T-cell (primary cell): Measurements from ENCODE around the gene COL8A1. TPM values are rescaled to one million over a fixed set of nuclear protein-coding genes. Genes with fewer than 3 reads are reported as not detected.

Experiments used
- ATAC-seq, 4 experiments: fragments of 200-7000 bp in 3 of 4; fragments of 150-1000 bp in 1 of 4; cut with Tn5 transposase; replicated peaks in 1 of 4; 1 replicate in 3 of 4; 2 replicates in 1 of 4; pipeline ENCODE4 v1.10.0; 2021; ENCODE audit warnings: moderate library complexity in 3 of 4, mild to moderate bottlenecking in 2 of 4, moderate number of reproducible peaks in 1 of 4
- CTCF ChIA-PET, 2 donors: fragments of 300-600 bp; sonication (Branson Sonifier 250); formaldehyde crosslinking; loops; one replicate each; lab custom pipeline; 2022; ENCODE audit warnings: antibody characterized with exemption in 2 of 2; lab: Charles Lee
- POLR2A ChIA-PET, 2 donors: fragments of 300-600 bp; sonication (Branson Sonifier 250); formaldehyde crosslinking; loops; one replicate each; lab custom pipeline; 2022; ENCODE audit warnings: antibody characterized with exemption in 2 of 2; lab: Charles Lee
- DNase-seq, 35 experiments: peaks; one replicate each; pipeline versions ENCODE4 v3.0.0 to v3.0.0-alpha.2; 2013 to 2023
- H3K27ac ChIP-seq: one replicate; pipeline ENCODE4 v1.5.1; 2013; ENCODE audit warnings: low read length
- H3K27me3 ChIP-seq, 2 experiments: replicated peaks in 1 of 2; 1 replicate in 1 of 2; 2 replicates in 1 of 2; pipeline versions ENCODE4 v1.6.1 to v1.7.0; 2013; ENCODE audit warnings: low read length in 1 of 2, mixed read lengths in 1 of 2; ENCODE audit not compliant: control insufficient read depth in 2 of 2, insufficient read depth in 2 of 2; ENCODE audit errors: extremely low read depth in 1 of 2
- H3K36me3 ChIP-seq, 2 donors: 1 replicate in 1 of 2; 2 replicates in 1 of 2; pipeline versions ENCODE4 v1.6.1 to v1.7.0; 2013; ENCODE audit warnings: low read length in 1 of 2; ENCODE audit not compliant: control insufficient read depth in 2 of 2, insufficient read depth in 1 of 2; ENCODE audit errors: extremely low read depth in 1 of 2
- H3K4me1 ChIP-seq, 2 experiments: 1 replicate in 1 of 2; 2 replicates in 1 of 2; pipeline versions ENCODE4 v1.6.1 to v1.7.0; 2013; ENCODE audit warnings: low read length in 2 of 2, mixed read lengths in 1 of 2; ENCODE audit not compliant: insufficient read depth in 2 of 2, control insufficient read depth in 1 of 2; ENCODE audit errors: extremely low read depth in 1 of 2
- H3K4me3 ChIP-seq, 2 donors: 1 replicate in 1 of 2; 2 replicates in 1 of 2; pipeline versions ENCODE4 v1.5.1 to v1.7.0; 2013; ENCODE audit warnings: mild to moderate bottlenecking in 2 of 2, low read length in 1 of 2, moderate library complexity in 1 of 2; ENCODE audit not compliant: control insufficient read depth in 1 of 2; ENCODE audit errors: extremely low read depth in 1 of 2
- H3K9me3 ChIP-seq: 2 replicates; pipeline ENCODE4 v1.7.0; 2013
- H3K27ac Mint-ChIP-seq, 2 donors: one replicate each; pipeline ENCODE4 v1.8.0; 2020 to 2021; ENCODE audit warnings: mild to moderate bottlenecking in 2 of 2, mixed read lengths in 2 of 2
- H3K27me3 Mint-ChIP-seq, 2 donors: one replicate each; pipeline ENCODE4 v1.8.0; 2021 to 2022; ENCODE audit warnings: mixed read lengths in 2 of 2
- H3K36me3 Mint-ChIP-seq: one replicate; pipeline ENCODE4 v1.8.0; 2021; ENCODE audit warnings: mixed read lengths
- H3K4me1 Mint-ChIP-seq, 3 donors: one replicate each; pipeline ENCODE4 v1.8.0; 2020 to 2022; ENCODE audit warnings: mixed read lengths in 3 of 3, mild to moderate bottlenecking in 1 of 3
- H3K4me3 Mint-ChIP-seq, 3 donors: one replicate each; pipeline ENCODE4 v1.8.0; 2020 to 2022; ENCODE audit warnings: mild to moderate bottlenecking in 3 of 3, mixed read lengths in 3 of 3, moderate library complexity in 3 of 3
- H3K9me3 Mint-ChIP-seq, 3 donors: one replicate each; pipeline ENCODE4 v1.8.0; 2020 to 2022; ENCODE audit warnings: mixed read lengths in 3 of 3
- WGBS: methylation state at CpG from one replicate; pipeline ENCODE4 v1.1.5; 2013; ENCODE audit warnings: missing lambda C conversion rate; ENCODE audit not compliant: insufficient coverage; 5-methylcytosine and 5-hydroxymethylcytosine counted together
- total RNA-seq, 35 experiments: library from RNA in 6 of 35; stranded (reverse) in 6 of 35; fragments of 120-200 nt in 1 of 35; gene quantifications; one replicate each; pipeline versions ENCODE4 v1.2.1 to v1.2.4 and lab custom pipeline; 2013 to 2026

The COL8A1 gene
- total RNA-seq, 5 donors from 2014 or later (not counting 1 experiment from before 2014, with no cell fraction given) = 0.12 to 0.36 (median 0.15) TPM

DNA sequence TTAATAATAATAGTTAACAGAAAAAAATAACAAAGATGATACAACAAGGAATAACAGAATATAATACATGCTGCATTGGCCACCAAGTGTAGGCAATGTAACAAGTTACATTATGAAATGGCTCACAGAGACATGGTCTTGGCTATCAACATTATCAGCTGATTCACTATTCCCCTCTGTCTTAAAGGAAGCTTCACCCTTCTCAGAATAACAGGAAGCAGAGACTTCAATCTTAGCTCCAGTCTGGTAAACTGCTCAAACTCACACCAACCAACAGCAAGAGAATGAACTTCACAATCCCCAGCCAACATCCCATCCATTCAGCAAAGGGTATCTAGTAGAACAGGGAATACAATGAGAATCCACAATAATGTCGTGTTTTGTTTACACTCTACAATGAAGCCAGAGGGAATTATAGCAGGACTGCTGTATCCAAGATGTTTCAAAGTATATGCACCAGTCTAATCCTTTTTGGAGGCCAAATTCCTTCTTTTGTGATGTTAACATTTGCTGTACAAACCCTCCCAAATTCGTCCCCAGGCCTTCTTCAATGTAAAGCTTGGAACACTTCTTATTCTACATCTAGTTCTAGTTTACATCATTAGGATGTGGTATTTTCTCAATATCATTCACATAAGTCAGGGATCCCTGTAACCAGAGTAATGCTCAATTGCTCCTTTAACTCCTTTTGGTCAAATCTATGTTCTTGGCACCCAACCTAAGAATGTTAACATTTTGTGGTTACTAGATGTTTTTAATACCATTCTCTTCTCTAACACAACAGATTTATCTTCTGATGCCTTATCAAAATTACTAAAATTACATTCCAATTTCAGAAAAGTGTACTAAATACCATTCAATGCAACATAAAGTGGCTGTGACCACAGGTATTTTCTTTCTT is 126.9 kb downstream of the COL8A1 start:
- Mint-ChIP-seq H3K36me3 (no peaks in the 10 kb centered on the region), H3K4me1 (no peaks in the 10 kb centered on the region), H3K27ac (no peak overlapping the region), H3K27me3 (peaks cover 6 to 8% of the 10 kb centered on the region in 2 donors), H3K4me3 (no peak overlapping the region), H3K9me3 (no peaks in the 10 kb centered on the region)
- no peaks in the 10 kb centered on the region for H3K27me3 ChIP-seq
- CTCF ChIA-PET = interaction anchor here in 1 of 2 donors (1.1 kb wide), 1 partner anchor 266 kb away, joined by 3 read pairs; no protein-coding TSS in a partner anchor
- no CpG with 5 or more reads among the region's 2 CpGs for WGBS
- H3K4me3 ChIP-seq = no peak overlapping the region
- POLR2A ChIA-PET = no interaction called here
- no peaks in the 10 kb centered on the region for H3K9me3 ChIP-seq
- DNase-seq (no peak), ATAC-seq (no peak)
- H3K27ac ChIP-seq = no peak overlapping the region
- no peaks in the 10 kb centered on the region for H3K4me1 ChIP-seq
- H3K36me3 ChIP-seq = no peaks in the 10 kb centered on the region

DNA sequence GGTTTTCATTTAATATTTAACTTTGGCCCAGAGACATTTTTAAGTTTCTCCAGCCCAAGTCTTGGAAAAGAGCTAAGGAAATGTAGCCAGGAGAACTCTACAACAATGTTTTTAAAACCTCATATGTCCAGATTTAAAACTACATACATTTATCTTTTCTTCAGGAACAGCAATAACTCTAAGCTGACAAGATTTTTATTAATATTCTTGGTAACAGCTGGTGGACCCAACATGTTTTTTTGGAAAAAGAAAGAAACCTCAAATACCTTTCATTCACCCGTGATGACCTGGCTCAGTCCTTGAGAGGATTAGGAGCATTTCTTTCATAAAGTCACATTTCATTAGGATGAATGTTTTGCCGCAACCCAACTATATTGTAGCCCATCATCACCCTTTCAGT is 128.9 kb downstream of the COL8A1 start:
- H3K27ac Mint-ChIP-seq = no peak overlapping the region
- no peak for DNase-seq
- POLR2A ChIA-PET = interaction anchor here in 1 of 2 donors (0.5 kb wide), 1 partner anchor 11 kb away, joined by 5 read pairs; no protein-coding TSS in a partner anchor
- H3K4me1 Mint-ChIP-seq = no peaks in the 10 kb centered on the region
- no peaks in the 10 kb centered on the region for H3K9me3 Mint-ChIP-seq
- no peaks in the 10 kb centered on the region for H3K36me3 Mint-ChIP-seq
- CTCF ChIA-PET = no interaction called here
- no peak overlapping the region for H3K27ac ChIP-seq
- WGBS = no CpG with 5 or more reads among the region's 2 CpGs
- H3K27me3 ChIP-seq = no peaks in the 10 kb centered on the region
- no peak for ATAC-seq
- no peaks in the 10 kb centered on the region for H3K36me3 ChIP-seq
- no peak overlapping the region for H3K4me3 ChIP-seq
- H3K9me3 ChIP-seq = no peaks in the 10 kb centered on the region
- no peaks in the 10 kb centered on the region for H3K4me1 ChIP-seq
- peaks cover 3 to 4% of the 10 kb centered on the region in 2 donors for H3K27me3 Mint-ChIP-seq
- no peak overlapping the region for H3K4me3 Mint-ChIP-seq

DNA sequence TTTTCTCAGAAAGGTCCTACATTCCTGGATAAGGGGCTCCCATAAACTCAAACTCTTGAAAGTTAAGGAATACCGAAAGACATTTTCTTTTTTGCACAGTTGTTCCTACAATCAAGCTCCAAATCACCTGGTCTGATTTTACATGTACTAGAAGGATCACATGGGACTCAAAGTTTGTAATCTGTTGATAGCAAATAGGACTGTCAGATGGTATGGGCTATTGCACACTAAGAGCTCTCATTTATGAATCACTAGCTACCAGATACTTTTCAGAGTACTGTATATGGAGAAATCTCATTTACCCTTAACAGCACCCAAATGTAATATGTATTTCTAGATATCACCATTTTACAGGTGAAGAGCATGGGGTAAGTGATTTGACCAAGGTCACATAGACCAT is 129.7 kb downstream of the COL8A1 start:
- no peak overlapping the region for H3K27ac ChIP-seq
- H3K9me3 ChIP-seq = no peaks in the 10 kb centered on the region
- no peaks in the 10 kb centered on the region for H3K36me3 ChIP-seq
- no CpG with 5 or more reads among the region's 1 CpG for WGBS
- Mint-ChIP-seq H3K4me1 (no peaks in the 10 kb centered on the region), H3K4me3 (no peak overlapping the region), H3K27ac (no peak overlapping the region), H3K27me3 (no peaks in the 10 kb centered on the region), H3K36me3 (no peaks in the 10 kb centered on the region), H3K9me3 (no peaks in the 10 kb centered on the region)
- no peak for ATAC-seq
- H3K4me1 ChIP-seq = no peaks in the 10 kb centered on the region
- no peaks in the 10 kb centered on the region for H3K27me3 ChIP-seq
- DNase-seq = no peak
- CTCF ChIA-PET = interaction anchor here in 1 of 2 donors (0.9 kb wide), 1 partner anchor 9 kb away, joined by 4 read pairs; no protein-coding TSS in a partner anchor
- POLR2A ChIA-PET = no interaction called here
- H3K4me3 ChIP-seq = no peak overlapping the region

DNA sequence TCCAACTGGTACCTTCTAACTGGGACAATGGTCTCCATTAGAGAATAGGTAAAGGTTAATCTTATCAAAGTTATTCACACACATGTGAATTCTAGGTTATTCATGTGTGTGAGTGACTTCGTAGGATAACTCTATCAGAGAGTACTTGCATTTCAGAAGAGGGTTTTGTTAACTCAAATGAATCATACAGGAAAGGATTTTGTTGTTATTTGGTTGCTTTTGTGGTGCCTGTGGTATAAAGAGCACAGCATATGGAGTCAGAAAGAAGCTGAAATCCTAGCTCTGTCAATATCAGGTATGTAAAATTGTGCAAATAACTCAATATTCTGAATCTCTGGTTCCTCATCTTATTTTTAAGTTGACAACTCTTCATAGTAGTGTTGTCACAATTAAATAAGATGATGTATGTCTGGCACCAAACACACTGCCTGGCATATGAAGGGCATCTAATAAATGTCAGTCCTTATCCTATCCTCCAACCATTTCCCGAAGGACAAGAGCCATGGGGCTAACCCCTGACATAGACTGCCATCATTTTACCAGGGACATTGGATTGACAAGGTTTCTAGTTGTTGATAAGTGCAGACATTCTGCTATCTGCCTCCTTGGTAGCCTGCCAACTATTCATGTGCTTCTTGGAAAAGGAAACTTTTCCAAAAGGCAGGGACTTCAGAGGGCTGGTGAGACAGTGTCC is 130.6 kb downstream of the COL8A1 start:
- no peaks in the 10 kb centered on the region for H3K4me1 Mint-ChIP-seq
- no peaks in the 10 kb centered on the region for H3K27me3 Mint-ChIP-seq
- WGBS = no CpG with 5 or more reads among the region's 2 CpGs
- ChIA-PET CTCF (interaction anchor here (0.7 to 0.9 kb wide), 2 partner anchors 10 to 1354 kb away, joined by 3 to 4 read pairs; no protein-coding TSS in a partner anchor), POLR2A (no interaction called here)
- no peaks in the 10 kb centered on the region for H3K9me3 Mint-ChIP-seq
- ATAC-seq = no peak
- H3K27me3 ChIP-seq = no peaks in the 10 kb centered on the region
- H3K36me3 ChIP-seq = no peaks in the 10 kb centered on the region
- no peak overlapping the region for H3K27ac Mint-ChIP-seq
- DNase-seq = no peak
- H3K4me3 Mint-ChIP-seq = no peak overlapping the region
- H3K27ac ChIP-seq = no peak overlapping the region
- H3K4me3 ChIP-seq = no peak overlapping the region
- no peaks in the 10 kb centered on the region for H3K4me1 ChIP-seq
- H3K9me3 ChIP-seq = no peaks in the 10 kb centered on the region
- no peaks in the 10 kb centered on the region for H3K36me3 Mint-ChIP-seq

DNA sequence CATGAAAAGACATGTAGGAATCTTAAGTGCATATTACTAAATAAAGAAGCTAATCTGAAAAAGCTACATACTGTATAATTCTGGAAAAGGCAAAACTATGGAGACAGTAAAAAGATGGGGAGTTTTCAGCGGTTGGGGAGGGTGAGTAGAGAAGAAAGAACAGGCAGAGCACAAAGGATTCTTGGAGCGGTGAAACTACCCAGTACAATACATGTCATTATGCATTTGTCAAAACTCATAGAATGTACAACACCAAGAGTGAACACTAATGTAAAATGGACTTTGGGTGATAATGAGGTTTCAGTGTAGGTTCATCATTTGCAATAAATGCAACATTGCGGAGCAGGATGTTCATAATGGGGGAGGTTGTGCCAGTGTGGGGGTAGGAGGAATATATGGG is 133.8 kb downstream of the COL8A1 start:
- no CpG with 5 or more reads among the region's 3 CpGs for whole genome bisulfite sequencing
- ChIA-PET CTCF (no interaction called here), POLR2A (no interaction called here)
- Histone ChIP-seq H3K4me1 (no peaks in the 10 kb centered on the region), H3K4me3 (no peak overlapping the region), H3K36me3 (no peaks in the 10 kb centered on the region), H3K9me3 (no peaks in the 10 kb centered on the region), H3K27ac (no peak overlapping the region), H3K27me3 (no peaks in the 10 kb centered on the region)
- H3K4me3 Mint-ChIP-seq = no peak overlapping the region
- peaks cover 7 to 13% of the 10 kb centered on the region in 2 donors for H3K27me3 Mint-ChIP-seq
- no peaks in the 10 kb centered on the region for H3K9me3 Mint-ChIP-seq
- H3K4me1 Mint-ChIP-seq = no peaks in the 10 kb centered on the region
- H3K36me3 Mint-ChIP-seq = no peaks in the 10 kb centered on the region
- no peak for ATAC-seq
- no peak overlapping the region for H3K27ac Mint-ChIP-seq
- DNase-seq = no peak

DNA sequence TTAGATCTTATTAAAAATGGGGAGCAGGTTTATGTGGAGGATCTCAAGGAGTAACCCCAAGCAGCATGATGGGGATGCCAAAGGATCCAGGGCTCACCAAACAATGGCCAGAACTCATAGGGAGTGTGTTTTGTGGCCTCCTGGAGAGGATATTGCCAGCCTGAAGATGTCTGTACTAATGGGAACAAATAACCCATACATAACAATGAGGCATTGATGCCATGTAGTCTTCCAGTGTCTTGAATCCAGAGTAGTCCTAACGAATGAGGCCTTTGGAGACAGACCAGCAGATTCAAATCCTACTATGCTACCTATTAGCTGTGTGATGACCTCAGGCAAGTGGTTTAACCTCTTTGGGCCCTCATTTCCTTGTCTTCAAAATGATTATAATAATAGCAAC is 134.3 kb downstream of the COL8A1 start:
- 60% methylated on average over 1 of the region's 1 CpG for WGBS
- POLR2A ChIA-PET = no interaction called here
- no peak overlapping the region for H3K27ac ChIP-seq
- Mint-ChIP-seq H3K27ac (no peak overlapping the region), H3K27me3 (peaks cover 12 to 13% of the 10 kb centered on the region in 2 donors), H3K4me3 (no peak overlapping the region), H3K36me3 (no peaks in the 10 kb centered on the region), H3K4me1 (no peaks in the 10 kb centered on the region), H3K9me3 (no peaks in the 10 kb centered on the region)
- CTCF ChIA-PET = no interaction called here
- no peaks in the 10 kb centered on the region for H3K9me3 ChIP-seq
- H3K27me3 ChIP-seq = no peaks in the 10 kb centered on the region
- DNase-seq (no peak), ATAC-seq (no peak)
- H3K36me3 ChIP-seq = no peaks in the 10 kb centered on the region
- H3K4me1 ChIP-seq = no peaks in the 10 kb centered on the region
- no peak overlapping the region for H3K4me3 ChIP-seq
